ENCODE measurements around the gene SPTLC3. TPM values are rescaled to one million over a fixed set of nuclear protein-coding genes. Genes with fewer than 3 reads are reported as not detected.

The SPTLC3 gene
- total and polyA plus RNA-seq, 2 of the 13 experiments (the other 11 are each of a cell fraction or from before 2014, with no cell fraction given): 20.5 to 95.6 TPM

DNA sequence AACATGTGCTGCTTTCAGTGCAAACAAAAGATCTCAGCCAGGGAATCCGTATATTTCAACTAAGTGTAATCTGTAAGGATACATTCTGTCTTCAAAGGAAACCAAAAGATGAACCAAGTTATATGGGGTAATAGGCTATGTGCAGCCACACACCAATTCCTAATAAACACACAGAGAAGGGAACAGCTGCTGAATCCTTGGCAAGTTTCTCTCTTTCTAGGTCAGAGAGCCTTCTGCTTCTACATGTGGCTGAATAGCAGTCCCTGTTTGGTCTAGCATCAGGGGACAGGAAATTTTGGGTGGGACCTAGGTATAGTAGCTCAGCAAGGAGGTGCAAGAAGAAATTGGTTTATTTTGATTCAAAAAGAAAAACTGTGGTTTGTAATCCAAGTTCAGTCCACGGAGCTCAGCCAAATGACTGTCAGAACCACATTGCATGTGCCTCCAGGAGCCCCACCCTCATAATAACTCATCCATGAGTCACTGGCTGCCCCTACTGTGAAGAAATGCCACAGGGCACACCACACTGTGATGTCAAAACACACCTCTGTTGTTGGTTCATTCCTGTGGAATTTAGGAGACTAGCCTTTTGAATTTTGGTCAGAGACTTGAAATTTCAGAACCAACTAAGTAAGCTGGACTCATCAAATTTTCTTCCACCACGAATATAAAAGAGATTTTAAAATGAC, 21.1 kb downstream of the SPTLC3 start (continued):
- TF ChIP-seq, protein P1, sequence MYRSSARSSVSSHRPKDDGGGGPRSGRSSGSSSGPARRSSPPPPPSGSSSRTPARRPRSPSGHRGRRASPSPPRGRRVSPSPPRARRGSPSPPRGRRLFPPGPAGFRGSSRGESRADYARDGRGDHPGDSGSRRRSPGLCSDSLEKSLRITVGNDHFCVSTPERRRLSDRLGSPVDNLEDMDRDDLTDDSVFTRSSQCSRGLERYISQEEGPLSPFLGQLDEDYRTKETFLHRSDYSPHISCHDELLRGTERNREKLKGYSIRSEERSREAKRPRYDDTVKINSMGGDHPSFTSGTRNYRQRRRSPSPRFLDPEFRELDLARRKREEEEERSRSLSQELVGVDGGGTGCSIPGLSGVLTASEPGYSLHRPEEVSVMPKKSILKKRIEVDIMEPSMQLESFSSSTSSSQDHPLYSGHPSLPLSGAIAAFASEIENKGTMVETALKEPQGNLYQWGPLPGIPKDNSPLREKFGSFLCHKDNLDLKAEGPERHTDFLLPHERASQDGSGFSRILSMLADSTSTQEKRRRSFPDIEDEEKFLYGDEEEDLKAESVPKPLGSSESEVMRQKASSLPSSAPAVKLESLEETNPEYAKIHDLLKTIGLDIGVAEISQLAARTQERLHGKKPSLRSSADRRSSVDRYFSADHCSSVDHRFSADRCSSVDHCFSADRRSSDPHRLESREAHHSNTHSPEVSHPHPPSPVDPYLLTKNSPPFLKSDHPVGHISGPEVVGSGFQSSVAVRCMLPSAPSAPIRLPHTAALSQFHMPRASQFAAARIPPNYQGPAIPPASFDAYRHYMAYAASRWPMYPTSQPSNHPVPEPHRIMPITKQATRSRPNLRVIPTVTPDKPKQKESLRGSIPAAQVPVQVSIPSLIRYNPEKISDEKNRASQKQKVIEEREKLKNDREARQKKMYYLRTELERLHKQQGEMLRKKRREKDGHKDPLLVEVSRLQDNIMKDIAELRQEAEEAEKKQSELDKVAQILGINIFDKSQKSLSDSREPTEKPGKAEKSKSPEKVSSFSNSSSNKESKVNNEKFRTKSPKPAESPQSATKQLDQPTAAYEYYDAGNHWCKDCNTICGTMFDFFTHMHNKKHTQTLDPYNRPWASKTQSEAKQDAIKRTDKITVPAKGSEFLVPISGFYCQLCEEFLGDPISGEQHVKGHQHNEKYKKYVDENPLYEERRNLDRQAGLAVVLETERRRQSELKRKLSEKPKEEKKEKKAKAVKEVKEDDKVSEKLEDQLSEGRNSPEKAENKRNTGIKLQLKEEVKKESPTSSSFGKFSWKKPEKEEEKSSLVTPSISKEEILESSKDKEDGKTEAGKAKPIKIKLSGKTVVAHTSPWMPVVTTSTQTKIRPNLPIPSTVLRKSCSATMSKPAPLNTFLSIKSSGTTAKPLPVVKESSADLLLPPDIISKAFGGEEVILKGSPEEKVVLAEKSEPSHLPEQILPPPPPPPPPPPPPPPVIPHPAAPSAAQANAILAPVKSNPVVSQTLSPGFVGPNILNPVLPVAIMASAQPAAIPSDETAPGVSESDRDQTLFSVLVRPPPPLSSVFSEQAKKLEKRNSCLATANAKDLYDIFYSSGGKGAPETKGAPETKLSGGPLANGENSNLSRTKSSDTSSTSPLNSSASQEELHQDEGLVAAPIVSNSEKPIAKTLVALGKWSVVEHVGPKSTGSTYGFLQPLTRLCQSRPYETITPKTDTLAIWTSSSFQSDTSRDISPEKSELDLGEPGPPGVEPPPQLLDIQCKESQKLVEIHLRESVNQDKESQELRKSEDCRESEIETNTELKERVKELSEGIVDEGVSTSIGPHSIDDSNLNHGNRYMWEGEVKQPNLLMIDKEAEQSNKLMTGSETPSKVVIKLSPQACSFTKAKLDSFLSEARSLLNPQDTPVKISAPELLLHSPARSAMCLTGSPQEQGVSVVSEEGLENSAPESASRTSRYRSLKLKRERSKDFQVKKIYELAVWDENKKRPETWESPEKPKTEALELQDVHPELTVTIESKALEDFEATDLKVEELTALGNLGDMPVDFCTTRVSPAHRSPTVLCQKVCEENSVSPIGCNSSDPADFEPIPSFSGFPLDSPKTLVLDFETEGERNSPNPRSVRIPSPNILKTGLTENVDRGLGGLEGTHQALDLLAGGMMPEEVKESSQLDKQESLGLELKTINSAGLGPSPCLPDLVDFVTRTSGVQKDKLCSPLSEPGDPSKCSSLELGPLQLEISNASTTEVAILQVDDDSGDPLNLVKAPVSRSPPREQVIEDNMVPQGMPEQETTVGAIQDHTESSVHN (CRISPR knock-in tag; IDR thresholded peaks at IDR 0.05): no peak
- TF ChIP-seq SAP130 (CRISPR knock-in tag; IDR thresholded peaks at IDR 0.05; ENCODE audit: low read depth): peak; percentile 20; the same call in 1 of the 2 replicates
- TF ChIP-seq, protein P2, sequence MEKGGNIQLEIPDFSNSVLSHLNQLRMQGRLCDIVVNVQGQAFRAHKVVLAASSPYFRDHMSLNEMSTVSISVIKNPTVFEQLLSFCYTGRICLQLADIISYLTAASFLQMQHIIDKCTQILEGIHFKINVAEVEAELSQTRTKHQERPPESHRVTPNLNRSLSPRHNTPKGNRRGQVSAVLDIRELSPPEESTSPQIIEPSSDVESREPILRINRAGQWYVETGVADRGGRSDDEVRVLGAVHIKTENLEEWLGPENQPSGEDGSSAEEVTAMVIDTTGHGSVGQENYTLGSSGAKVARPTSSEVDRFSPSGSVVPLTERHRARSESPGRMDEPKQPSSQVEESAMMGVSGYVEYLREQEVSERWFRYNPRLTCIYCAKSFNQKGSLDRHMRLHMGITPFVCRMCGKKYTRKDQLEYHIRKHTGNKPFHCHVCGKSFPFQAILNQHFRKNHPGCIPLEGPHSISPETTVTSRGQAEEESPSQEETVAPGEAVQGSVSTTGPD (CRISPR knock-in tag; IDR thresholded peaks at IDR 0.05): no peak
- TF ChIP-seq, protein P3, sequence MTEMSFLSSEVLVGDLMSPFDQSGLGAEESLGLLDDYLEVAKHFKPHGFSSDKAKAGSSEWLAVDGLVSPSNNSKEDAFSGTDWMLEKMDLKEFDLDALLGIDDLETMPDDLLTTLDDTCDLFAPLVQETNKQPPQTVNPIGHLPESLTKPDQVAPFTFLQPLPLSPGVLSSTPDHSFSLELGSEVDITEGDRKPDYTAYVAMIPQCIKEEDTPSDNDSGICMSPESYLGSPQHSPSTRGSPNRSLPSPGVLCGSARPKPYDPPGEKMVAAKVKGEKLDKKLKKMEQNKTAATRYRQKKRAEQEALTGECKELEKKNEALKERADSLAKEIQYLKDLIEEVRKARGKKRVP (CRISPR knock-in tag; IDR thresholded peaks at IDR 0.05): peak in 1 of 2 experiments; percentile 63; a peak in 2 of 4 replicates
- TF ChIP-seq, protein P4, sequence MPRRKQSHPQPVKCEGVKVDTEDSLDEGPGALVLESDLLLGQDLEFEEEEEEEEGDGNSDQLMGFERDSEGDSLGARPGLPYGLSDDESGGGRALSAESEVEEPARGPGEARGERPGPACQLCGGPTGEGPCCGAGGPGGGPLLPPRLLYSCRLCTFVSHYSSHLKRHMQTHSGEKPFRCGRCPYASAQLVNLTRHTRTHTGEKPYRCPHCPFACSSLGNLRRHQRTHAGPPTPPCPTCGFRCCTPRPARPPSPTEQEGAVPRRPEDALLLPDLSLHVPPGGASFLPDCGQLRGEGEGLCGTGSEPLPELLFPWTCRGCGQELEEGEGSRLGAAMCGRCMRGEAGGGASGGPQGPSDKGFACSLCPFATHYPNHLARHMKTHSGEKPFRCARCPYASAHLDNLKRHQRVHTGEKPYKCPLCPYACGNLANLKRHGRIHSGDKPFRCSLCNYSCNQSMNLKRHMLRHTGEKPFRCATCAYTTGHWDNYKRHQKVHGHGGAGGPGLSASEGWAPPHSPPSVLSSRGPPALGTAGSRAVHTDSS (CRISPR knock-in tag; conservative IDR thresholded peaks at IDR 0.05): no peak
- TF ChIP-seq, protein P5, sequence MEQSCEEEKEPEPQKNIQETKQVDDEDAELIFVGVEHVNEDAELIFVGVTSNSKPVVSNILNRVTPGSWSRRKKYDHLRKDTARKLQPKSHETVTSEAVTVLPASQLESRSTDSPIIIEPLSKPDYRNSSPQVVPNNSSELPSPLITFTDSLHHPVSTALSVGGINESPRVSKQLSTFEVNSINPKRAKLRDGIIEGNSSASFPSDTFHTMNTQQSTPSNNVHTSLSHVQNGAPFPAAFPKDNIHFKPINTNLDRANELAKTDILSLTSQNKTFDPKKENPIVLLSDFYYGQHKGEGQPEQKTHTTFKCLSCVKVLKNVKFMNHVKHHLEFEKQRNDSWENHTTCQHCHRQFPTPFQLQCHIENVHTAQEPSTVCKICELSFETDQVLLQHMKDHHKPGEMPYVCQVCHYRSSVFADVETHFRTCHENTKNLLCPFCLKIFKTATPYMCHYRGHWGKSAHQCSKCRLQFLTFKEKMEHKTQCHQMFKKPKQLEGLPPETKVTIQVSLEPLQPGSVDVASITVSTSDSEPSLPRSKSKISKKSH (CRISPR knock-in tag; IDR thresholded peaks at IDR 0.05; ENCODE audit: borderline replicate concordance): no peak
- TF ChIP-seq, protein P6, sequence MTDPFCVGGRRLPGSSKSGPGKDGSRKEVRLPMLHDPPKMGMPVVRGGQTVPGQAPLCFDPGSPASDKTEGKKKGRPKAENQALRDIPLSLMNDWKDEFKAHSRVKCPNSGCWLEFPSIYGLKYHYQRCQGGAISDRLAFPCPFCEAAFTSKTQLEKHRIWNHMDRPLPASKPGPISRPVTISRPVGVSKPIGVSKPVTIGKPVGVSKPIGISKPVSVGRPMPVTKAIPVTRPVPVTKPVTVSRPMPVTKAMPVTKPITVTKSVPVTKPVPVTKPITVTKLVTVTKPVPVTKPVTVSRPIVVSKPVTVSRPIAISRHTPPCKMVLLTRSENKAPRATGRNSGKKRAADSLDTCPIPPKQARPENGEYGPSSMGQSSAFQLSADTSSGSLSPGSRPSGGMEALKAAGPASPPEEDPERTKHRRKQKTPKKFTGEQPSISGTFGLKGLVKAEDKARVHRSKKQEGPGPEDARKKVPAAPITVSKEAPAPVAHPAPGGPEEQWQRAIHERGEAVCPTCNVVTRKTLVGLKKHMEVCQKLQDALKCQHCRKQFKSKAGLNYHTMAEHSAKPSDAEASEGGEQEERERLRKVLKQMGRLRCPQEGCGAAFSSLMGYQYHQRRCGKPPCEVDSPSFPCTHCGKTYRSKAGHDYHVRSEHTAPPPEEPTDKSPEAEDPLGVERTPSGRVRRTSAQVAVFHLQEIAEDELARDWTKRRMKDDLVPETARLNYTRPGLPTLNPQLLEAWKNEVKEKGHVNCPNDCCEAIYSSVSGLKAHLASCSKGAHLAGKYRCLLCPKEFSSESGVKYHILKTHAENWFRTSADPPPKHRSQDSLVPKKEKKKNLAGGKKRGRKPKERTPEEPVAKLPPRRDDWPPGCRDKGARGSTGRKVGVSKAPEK (CRISPR knock-in tag; IDR thresholded peaks at IDR 0.05; ENCODE audit: borderline replicate concordance): no peak
- no peak for TF ChIP-seq ZNF430 (CRISPR knock-in tag; IDR thresholded peaks at IDR 0.05)
- 0 out of 4 replicates have a peak, but pooled peaks of 1 of the 2 experiments have one; percentile 23 for TF ChIP-seq EP300 (IDR thresholded peaks at IDR 0.05; ENCODE audit: low read depth in 2 of 2, low read length in 2 of 2)
- TF ChIP-seq EP300 (CRISPR knock-in tag; IDR thresholded peaks at IDR 0.05; ENCODE audit: borderline replicate concordance): no peak
